BE2C (cell line): ENCODE results near the gene GH1.
A peak's percentile ranks its signal among the peaks of the same experiment; 100 is the strongest.
"Not testable (repeated sequence)": the region's sequence is repeated elsewhere in the genome, so short reads cannot be mapped to it uniquely, and the experiment has no call there.

Experiments
- DNase-seq: peaks from one replicate; pipeline ENCODE4 v3.0.0-alpha.2; 2020
- H3K27me3 ChIP-seq: fragments of 250-450 bp; sonication (Bioruptor Pico); 2 replicates; pipeline ENCODE4 v1.5.1; 2020; ENCODE audit warnings: mild to moderate bottlenecking
- H3K36me3 ChIP-seq: fragments of 250-450 bp; sonication (Bioruptor Pico); 2 replicates; pipeline ENCODE4 v1.5.1; 2020; ENCODE audit warnings: mild to moderate bottlenecking
- H3K4me1 ChIP-seq: fragments of 250-450 bp; sonication (Bioruptor Pico); 2 replicates; pipeline ENCODE4 v1.5.1; 2020
- H3K4me3 ChIP-seq: 2 replicates; pipeline ENCODE4 v1.5.1; 2011; ENCODE audit warnings: low read depth, low read length
- H3K9me3 ChIP-seq: fragments of 250-450 bp; sonication (Bioruptor Pico); 2 replicates; pipeline ENCODE4 v1.5.1; 2020
- CTCF ChIP-seq: IDR thresholded peaks from 2 replicates; pipeline ENCODE4 v1.5.1; 2012; ENCODE audit warnings: mild to moderate bottlenecking, low read depth, low read length

Gene GH1

GRCh38 chr17:63907161-63907778, 11.4 kb downstream of the GH1 start:
- not testable (repeated sequence) for H3K4me1 ChIP-seq, H3K4me3 ChIP-seq, H3K9me3 ChIP-seq, H3K36me3 ChIP-seq, H3K27me3 ChIP-seq
- peak; percentile 36 for DNase-seq
- TF ChIP-seq CTCF: peak; percentile 42

DNA sequence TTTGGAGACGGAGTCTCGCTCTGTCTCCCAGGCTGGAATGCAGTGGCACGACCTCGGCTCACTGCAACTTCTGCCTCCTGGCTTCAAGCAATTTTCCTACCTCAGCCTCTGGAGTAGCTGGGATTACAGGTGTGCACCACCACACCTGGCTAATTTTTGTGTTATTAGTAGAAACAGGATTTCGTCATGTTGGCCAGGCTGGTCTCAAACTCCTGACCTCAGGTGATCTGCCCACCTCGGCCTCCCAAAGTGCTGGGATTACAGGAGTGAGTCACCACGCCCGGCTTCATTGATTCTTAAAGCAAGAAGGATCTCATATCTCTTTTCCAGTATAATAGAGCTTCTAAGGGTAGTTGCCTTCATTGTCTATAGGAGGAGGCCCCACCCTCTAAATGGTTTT, 13.8 kb downstream of the GH1 start:
- H3K36me3 ChIP-seq, H3K27me3 ChIP-seq, H3K4me1 ChIP-seq, DNase-seq, H3K9me3 ChIP-seq, H3K4me3 ChIP-seq: not testable (repeated sequence)

DNA sequence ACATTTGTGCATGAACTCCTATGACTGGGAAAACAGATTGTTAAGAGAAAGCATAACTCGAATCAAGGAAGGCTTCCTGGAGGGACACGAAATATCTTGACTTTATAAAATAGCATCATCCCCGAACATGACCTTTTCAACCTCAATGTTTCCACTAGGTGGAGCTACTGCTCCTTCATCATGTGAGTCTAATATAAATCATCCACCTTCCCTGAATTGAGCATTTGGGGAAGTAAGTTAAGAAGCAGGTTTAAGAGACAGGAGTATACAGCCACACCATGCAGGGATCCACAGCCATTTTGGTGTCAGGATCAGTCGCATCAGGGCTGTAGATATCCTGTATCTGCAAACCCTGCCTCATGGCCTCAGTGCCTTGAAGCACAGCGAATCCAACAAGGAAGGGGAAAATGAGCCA, 14.8 kb downstream of the GH1 start:
- not testable (repeated sequence) for H3K4me1 ChIP-seq, H3K36me3 ChIP-seq, H3K27me3 ChIP-seq, H3K4me3 ChIP-seq, H3K9me3 ChIP-seq
- TF ChIP-seq CTCF: peak; percentile 45
- DNase-seq: peak; percentile 33

GRCh38 chr17:63901971-63902370, 16.7 kb downstream of the GH1 start:
- not testable (repeated sequence) for H3K36me3 ChIP-seq, H3K9me3 ChIP-seq, H3K4me3 ChIP-seq, H3K4me1 ChIP-seq, H3K27me3 ChIP-seq, DNase-seq

GRCh38 chr17:63898899-63899798, 19.5 kb downstream of the GH1 start:
- H3K4me3 ChIP-seq, DNase-seq, H3K36me3 ChIP-seq, H3K4me1 ChIP-seq, H3K27me3 ChIP-seq, H3K9me3 ChIP-seq: not testable (repeated sequence)

GRCh38 chr17:63896524-63897354, 21.9 kb downstream of the GH1 start, which contains the start of gene CSH1:
TSS of gene CSH1 (minus strand) at chr17:63896574. CDS start at chr17:63896511, 63 bp downstream.
- not testable (repeated sequence) for H3K36me3 ChIP-seq, H3K27me3 ChIP-seq, DNase-seq, H3K9me3 ChIP-seq, H3K4me1 ChIP-seq, H3K4me3 ChIP-seq

- not testable (repeated sequence) for DNase-seq, H3K9me3 ChIP-seq, H3K4me3 ChIP-seq, H3K36me3 ChIP-seq, H3K4me1 ChIP-seq, H3K27me3 ChIP-seq
These were observed 23.8 kb downstream of the GH1 start for GRCh38 chr17:63894821-63895220.

- not testable (repeated sequence) for H3K9me3 ChIP-seq, DNase-seq, H3K36me3 ChIP-seq, H3K27me3 ChIP-seq, H3K4me1 ChIP-seq, H3K4me3 ChIP-seq
These were observed 24.6 kb downstream of the GH1 start for GRCh38 chr17:63894021-63894420.
